Neural progenitor cell (in vitro differentiated cells): ENCODE results near the gene TRIO.

ENCODE experiments used
- CTCF ChIP-seq: fragments of 200-600 bp; sonication (generic); IDR thresholded peaks from 2 replicates; pipeline ENCODE4 v1.5.1; 2017; ENCODE audit warnings: antibody characterized with exemption, mild to moderate bottlenecking
- EZH2phosphoT487 ChIP-seq: fragments of 200-600 bp; sonication (generic); IDR thresholded peaks from 2 replicates; pipeline ENCODE4 v1.6.1; 2017; ENCODE audit warnings: antibody characterized with exemption

DNA sequence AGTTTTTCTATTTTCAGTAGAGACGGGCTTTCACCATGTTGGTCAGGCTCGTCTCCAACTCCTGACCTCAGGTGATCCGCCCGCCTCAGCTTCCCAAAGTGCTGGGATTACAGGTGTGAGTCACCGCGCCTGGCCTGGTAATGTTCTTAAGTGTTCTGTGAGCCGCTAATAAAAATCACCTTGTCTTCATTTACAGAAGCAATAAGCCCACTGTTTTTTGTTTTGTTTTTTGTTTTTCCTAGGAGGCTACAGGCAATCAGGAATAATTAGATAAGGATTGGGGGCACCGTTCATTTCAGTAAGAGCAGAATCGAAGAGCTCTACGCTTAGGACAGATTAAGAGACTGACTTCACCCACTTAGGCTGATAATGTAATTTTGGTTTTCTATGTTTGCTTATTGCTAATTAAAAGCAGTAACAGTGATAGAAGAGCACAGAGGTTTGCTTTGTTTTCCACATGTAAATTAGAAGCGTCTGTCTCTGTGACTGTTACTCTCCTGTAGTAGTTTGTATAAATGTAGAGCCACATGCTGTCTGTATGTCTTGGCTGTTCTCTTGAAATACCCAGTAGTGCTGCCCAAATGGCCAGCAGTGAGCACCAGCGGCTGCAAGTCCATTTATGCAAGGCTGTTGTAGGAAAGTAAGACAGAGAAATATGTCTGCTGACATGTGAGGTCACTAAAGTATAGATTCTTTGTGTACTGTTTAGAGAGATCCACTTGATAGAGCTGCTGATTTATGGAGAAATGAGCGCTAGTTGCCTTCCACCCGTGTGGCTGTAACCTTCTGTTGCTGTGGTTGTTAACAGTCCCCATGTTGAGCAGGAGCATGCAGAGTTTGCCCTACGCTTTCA is 30.5 kb downstream of the TRIO start:
- TF ChIP-seq CTCF (no peak), EZH2phosphoT487 (no peak)
